ENCODE results near the gene S100A5.
"Not testable (repeated sequence)": the region's sequence is repeated elsewhere in the genome, so short reads cannot be mapped to it uniquely, and the experiment has no call there.

The S100A5 gene

DNA sequence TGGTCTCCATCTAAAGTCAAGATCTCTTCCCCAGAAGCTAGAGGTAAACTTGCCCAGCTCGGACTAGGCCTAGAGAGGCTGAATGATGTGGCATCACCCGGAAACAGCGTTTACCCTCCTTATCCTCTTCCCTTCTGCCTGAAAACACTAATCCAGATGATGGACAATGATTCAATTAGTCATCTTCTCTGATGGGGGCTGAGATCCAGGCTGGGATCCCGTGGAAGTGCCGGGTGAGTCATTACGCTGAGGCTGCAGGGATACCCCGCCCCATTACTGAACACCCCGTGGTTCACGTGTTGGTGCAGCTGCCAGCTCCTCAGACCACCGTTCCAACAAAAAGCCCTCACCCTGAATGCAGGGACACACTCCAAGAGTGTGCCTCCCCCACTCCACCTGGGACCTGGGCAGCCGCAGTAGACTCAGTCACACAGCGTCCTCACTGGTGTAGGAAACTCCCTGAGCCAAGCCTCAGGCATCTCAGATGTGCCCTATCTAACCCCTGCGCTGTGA lies 7.0 kb downstream of the S100A5 start:
- DNase-seq (ENCODE audit: low read depth in 2 of 2), result no peak

DNA sequence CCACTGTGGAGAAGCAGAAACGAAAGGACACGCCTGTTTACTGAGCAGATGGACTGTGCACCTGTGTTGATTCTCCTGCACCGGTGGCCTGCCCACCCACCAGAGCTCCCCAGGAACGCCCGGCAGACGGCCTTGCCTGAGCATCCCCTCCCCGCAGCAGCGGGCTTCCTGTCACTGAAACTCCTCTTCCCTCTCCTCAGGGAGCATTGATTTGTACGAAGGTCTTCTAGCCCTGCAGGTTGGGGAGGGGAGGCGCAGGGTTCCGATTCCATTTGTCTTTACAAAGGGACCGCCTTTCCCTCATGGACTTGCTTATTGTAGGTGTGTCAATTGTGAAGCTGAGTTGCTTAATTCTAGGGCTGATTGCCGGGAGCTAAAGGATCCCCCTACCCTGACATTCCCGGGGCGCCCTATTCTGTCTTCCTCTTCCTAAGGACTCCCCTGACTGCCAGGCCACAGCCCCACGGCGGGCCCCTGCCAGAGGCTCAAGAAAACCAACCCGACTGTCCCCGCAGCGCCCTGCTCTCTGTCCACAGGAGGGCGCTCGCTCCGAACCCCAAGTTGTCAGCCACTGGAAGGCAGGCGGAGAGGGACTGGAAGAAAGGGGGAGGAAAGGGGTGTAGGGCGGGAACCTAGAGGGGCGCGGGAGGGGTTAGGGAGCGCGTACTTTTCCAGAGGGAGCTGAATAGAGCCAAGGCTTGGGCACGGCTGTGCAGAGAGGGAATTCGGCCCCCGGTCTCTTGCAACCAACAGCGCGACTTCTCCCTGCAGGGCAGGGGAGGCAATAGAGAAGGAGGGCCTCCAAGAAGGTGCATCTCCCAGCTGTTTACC lies 7.8 kb downstream of the S100A5 start:
- DNase-seq (ENCODE audit: low read depth in 2 of 2), result peak; percentile 60 to 69

DNA sequence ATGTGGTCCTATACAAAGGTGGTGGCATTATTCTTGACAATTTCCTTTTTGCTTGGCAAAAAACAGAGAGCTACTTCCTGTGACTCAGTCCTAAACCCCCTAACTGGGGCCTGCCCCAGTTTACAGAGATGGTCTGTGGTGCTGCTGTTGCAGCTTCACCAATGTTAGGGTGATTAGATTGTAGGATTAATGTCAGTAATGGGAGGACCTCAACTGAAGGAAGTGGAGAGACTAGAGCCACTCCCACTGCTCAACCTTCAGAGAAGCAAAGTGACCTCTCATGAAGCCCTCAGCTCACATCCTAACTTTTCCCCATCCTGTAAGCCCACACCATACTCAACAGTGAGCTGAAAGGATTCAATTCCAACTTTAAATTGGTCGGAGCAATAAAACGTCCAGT lies 8.6 kb downstream of the S100A5 start:
- DNase-seq (ENCODE audit: low read depth in 2 of 2), result no peak

DNA sequence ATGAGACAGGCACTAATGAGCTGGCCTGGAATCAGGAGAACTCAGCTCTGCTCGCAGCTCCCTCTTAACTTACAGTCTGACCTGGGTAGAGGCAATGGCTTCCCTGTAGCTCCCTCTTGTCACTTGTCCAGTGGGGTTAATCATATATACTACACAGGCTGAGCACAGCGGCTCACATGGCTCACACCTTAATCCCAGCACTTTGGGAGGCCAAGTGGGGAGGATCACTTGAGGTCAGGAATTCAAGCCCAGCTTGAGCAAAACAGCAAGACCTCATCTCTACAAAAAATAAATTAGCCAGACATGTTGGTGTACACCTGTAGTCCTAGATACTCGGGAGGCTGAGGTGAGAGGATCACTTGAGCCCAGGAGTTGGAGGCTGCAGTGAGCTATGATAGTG lies 9.1 kb downstream of the S100A5 start:
- DNase-seq (ENCODE audit: low read depth in 2 of 2), result no peak

DNA sequence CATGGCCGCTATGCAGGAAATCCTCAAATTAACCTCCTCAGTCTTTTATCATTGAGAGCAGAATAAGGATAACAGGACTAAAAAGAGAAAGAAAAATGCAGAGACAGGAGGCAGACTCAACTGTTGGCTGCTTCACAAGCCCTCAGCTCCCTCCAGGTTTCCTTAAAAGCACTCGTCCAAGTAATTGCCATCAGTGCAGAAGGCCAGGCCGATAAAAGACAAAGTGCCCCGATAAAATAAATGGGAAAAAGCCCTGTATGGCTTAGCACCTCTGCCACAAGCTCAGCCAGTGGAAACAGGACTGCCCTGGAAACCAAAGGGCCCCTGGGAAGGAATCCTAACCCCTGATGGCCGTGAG lies 13.1 kb downstream of the S100A5 start:
- no peak for DNase-seq (ENCODE audit: low read depth in 2 of 2)

DNA sequence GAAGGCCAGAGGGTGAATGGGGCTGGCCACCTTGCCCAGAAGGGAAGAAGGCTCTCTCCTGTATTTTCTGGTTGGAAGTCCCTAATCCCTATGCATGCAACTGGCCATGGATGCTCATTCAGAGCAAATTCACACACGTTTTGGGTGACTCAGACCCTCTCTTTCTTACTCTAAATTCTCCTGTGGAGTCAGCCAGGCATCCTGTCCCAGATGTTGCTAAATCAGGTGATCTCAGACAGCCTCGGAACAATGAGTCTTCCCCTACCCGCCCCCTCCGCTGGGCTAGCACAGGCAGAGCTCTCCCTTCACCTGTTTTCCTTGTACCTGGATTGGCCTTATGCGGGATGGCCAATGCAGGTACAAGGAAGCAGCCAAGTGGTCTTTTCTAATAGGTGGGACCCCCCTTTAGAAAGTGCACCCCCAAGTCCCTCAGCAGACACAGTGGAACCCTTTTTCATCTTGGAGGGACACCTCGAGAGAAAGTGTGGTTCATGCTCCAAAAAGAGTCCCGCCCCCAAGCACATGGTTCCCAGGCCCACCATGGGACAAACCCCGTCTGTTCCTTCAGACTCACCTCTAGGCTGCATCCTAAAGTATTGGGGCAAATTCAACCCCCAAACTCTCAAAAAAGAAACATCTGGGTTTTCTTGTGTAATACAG lies 13.6 kb downstream of the S100A5 start:
- no peak for DNase-seq (ENCODE audit: low read depth in 2 of 2)

DNA sequence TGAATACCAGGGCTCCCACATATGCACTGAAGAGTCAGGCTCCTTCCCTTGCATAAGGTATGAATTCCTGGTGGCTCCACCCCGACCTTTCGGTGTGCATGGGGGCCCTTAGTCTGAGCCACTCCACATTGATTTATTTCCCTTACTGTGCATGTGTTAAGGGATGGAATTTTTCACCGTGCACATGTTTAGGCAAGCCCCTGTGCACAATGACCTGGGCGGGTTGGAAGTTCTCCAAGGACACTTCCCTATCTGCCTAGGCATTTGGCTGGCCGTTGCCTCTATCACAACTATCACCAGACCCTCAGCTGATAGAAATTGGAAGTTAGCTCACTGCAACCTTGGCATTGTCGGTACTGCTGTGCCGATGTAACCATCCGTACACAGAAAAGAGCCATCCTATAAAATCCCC lies 14.6 kb downstream of the S100A5 start:
- DNase-seq (ENCODE audit: low read depth in 2 of 2), result no peak

DNA sequence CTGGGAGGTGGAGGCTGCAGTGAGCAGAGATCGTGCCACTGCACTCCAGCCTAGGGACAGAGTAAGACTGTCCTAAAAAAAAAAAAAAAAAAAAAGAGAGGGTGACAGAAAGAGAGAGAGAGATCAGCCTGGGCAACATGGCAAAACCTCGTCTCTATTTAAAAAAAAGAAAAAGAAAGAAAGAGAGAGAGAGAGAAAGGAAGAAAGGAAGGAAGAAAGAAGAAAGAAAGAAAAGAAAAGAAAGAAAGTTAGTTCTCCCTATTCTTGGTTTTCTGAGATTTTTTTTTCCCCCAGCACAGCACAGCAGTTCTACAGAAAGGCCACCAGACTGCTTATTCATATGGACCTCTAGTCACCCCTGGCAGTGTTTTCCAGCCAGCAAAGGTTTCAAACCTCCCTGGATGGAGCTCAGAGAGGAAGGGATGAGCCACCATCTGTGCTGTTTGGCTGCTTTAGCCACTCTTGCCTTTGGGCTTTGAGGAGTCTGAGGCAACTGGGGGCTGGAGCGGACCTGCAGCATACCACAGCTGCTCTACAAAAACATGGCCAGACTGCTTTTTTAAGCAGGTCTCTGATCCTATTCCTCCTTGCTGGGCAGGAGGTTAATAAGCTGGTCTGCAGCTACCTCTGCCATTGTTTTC lies 15.5 kb downstream of the S100A5 start:
- DNase-seq (ENCODE audit: low read depth in 2 of 2), result no peak

DNA sequence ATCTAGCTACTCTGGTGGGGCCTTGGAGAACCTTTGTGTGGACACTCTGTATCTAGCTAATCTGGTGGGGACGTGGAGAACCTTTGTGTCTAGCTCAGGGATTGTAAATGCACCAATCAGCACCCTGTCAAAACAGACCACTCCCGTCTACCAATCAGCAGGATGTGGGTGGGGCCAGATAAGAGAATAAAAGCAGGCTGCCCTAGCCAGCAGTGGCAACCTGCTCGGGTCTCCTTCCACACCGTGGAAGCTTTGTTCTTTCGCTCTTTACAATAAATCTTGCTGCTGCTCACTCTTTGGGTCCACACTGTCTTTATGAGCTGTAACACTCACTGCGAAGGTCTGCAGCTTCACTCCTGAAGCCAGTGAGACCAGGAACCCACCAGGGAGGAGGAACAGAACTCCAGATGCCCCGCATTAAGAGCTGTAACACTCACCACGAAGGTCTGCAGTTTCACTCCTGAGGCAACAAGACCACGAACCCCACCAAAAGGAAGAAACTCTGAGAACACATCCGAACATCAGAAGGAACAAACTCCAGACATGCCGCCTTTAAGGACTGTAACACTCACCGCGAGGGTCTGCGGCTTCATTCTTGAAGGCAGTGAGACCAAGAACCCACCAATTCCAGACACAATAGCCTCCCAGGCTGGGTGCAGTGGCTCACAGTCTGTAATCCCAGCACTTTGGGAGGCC lies 18.2 kb downstream of the S100A5 start:
- DNase-seq (ENCODE audit: low read depth in 2 of 2), result not testable (repeated sequence)

DNA sequence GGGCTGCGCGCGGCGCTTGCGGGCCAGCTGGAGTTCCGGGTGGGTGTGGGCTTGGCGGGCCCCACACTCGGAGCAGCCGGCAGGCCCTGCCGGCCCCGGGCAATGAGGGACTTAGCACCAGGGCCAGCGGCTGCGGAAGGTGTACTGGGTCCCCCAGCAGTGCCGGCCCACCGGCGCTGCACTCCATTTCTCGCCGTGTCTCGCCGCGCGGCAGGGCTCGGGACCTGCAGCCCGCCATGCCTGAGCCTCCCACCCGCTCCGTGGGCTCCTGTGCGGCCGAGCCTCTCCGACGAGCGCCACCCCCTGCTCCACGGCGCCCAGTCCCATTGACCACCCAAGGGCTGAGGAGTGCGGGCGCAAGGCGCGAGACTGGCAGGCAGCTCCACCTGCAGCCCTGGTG lies 18.9 kb downstream of the S100A5 start:
- not testable (repeated sequence) for DNase-seq (ENCODE audit: low read depth in 2 of 2)

DNA sequence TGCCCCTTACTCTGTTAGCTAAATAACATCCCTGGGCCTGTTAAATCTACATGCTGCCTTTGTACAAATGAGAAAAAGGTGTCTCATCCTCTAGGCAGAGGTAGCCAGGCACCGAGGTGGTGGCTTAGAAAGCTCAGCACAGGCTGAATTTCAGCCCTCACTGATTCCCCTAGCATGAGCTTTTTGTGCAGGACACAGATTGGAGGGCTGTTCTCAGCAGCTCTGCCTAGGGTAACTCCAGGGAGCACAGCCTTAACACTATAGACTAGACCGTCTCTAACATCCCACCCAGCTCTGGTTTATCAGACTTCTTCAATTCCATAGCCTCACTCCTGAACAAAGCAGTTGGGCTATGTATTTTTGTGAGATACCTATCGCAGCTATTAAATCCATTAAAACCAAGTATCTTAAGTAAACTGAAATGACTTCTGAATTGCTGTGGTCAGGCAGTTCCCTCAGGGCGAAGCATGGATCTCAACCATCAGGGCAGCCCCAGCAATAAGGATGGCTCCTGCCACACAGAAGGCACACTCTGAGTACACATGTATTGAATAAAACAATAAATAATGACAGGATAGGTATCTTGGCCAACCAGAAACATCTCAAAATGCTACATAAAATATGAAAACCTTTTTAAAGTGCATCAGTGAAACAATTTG lies 19.8 kb downstream of the S100A5 start:
- no peak for DNase-seq (ENCODE audit: low read depth in 2 of 2)

DNA sequence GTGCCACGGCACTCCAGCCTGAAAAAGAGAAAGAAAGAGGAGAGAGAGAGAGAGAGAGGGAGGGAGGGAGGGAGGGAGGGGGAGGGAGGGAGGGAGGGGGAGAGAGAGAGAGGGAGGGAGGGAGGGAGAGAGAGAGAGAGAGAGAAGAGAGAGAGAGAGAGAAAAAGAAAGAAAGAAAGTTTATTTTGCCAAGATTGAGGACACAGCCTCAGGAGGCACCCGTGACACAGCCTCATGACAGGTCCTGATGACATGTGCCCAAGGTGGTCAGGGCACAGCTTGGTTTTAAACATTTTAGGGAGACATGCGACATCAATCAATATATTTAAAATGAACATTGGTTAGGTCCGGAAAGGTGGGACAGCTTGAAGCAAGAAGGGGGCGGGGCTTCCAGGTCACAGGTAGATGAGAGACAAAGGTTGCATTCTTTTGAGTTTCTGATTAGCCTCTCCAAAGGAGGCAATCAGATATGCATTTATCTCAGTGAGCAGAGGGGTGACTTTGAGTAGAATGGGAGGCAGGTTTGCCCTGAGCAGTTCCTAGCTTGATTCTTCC lies 20.5 kb downstream of the S100A5 start:
- DNase-seq (ENCODE audit: low read depth in 2 of 2), result not testable (repeated sequence)

DNA sequence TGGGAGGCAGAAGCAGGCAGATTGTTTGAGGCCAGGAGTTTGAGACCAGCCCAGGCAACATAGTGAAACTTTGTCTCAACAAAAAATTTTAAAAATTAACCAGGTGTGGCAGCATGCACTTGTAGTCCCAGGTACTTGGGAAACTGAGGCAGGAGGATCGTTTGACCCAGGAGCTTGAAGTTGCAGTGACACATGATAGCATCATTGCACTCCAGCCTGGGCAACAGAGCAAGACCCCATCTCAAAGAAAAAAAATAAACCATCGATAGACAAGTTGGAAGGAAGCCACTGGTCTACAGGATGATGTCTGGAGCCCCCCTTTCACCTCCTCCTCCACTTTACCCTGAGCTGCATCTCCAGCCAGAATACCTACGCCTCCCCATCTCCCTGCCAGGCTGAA lies 21.5 kb downstream of the S100A5 start:
- DNase-seq (ENCODE audit: low read depth in 2 of 2), result no peak

DNA sequence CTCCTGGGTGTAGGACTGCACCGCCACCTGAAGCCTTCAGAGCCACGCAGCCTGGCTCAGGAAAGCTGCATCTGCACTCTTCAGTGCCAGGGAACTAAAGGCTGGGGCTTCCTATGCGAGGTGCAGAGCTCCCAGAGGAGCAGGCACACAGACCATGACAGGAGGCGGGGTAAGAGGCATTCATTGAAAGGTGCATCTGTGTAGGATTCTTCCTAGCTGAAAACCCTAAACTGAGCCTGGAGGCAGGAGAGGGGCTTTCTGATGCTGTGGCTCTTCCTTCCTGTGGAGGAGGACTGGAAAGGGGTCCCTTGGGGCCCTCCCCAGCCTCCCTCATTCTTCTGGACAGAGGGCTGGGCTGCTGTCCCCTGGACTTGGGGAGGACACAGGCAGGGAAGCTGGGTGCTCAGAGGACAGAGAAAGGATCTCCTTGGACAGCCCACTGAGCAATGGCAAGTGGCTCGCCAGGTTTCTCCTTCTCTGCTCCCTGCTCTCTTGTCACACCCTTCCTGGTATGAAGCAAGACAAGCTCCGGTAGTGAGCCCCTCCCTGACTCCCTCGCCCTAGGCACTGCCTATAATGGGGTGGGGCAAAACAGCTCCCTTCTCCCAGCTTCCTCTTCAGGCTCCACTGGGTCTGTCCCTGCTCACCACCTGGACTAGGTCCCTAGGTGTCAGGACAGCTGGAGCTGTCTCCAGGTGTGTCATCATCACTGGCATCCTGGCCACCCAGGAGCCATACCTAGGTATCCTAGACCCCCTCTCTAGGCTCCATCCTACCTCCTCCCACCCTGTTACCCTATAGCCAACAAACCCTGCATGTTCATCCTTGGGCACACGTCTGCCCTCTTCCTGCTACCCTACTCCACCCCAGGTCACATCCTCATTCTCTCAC lies 25.0 kb downstream of the S100A5 start:
- no peak for DNase-seq (ENCODE audit: low read depth in 2 of 2)

DNA sequence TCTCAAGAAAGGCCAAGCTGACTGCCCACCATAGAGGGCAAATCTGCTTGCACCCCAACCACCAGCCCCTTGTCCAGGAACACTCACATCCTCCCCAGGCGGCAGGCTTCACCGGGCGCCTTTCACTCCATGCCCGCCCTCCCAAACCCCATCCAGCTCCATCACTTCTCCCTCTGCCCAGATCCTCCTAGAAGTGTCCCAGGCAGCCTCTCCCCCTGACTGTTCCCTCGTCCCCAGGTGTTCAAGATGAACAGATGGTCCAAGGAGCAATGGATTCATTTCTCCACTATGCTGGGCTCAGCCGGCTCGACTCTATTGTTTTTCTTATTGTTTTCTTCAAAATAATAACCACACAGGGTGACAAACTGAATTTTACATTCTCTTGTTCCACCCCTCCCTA lies 27.1 kb downstream of the S100A5 start:
- no peak for DNase-seq (ENCODE audit: low read depth in 2 of 2)

DNA sequence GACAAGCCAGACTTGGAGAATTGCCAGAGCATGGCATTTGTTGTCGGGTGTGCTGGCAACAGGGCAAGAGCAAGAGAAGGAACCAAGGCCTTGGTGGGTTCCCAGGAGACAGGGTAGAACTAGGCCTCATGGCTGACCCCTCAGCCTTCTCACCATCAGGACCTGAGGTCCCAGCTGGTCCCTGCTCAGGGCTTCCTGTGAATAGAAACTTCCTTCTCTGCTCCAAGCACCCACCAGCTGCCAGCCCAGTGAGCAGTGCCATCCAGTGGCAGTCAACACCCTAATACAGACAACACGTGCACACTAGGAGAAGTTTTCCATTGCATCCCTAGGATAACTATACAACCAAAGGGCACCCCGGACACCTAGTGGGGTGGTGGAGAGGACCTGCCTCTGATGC lies 27.7 kb downstream of the S100A5 start:
- no peak for DNase-seq (ENCODE audit: low read depth in 2 of 2)

DNA sequence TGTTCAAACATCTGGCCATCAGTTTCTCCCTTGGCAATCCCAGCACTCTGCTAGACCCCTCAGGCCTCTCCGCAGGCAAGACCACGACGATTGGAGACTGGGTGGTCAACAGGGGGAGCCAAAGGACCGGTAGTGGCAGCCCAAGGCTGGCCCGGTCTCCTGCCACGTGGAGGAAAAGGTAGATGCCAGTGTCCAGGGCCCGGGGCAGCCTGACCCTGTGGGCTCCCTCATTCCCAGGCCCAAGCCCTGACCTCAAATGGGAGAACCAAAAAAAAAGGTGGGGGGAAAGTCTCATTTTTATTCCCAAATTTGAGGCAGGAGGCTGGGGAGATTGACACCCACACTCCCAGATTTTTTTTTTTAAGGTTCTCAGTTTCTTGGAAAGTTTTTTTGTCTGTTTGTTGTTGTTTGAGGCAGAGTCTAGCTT lies 29.7 kb downstream of the S100A5 start:
- DNase-seq (ENCODE audit: low read depth in 2 of 2), result peak; percentile 73 to 83

DNA sequence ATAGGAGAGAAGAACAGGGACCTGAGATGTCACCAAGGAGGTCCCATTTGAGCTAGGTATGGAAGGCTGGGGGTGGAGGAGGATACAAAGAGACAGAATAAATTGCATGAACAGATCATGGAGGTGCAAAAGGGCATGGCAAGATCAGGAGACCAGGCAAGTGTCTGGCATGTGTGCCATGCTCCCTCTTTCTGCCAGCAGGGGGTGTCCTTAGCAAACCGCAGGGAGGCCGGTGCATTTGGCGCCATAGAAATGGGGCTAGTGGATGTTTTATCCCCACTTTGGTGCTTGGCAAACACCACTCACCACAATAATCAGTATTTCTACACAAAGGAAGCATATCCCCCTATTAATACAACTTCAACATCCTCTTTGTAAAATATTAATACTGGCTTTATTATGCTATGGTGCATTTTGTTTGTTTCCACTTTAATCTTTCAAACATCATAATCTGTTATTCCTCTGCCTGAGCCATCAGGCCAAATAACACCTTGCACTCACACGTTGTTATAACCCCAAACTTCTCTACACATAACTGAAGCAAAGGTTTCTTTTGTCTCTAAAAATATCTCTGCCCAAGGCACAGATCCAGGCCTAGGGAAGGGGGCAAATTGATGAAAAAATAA lies 30.9 kb downstream of the S100A5 start:
- DNase-seq (ENCODE audit: low read depth in 2 of 2), result peak; percentile 61 to 67

DNA sequence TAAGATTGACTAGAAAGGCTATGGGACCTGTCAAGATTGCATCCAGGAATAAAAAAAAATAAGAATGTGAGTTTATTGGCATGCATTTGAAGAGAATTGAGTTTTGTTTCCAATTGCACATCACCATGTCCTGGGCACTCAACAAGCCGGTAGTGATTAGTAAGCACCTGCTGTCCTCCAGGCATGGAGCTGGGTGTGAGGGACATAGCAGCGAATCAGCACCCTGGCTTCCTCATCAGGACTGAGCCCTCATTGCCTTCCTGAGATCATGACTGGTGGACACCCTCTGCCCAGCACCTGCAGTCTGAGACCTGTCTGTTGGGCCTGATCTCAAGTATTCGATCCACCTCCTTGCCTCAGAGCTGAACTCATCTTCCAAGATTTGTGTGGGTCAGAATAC lies 31.7 kb downstream of the S100A5 start:
- no peak for DNase-seq (ENCODE audit: low read depth in 2 of 2)
